Immature natural killer cell (primary cell): ENCODE measurements around the gene SNTB2. TPM values are rescaled to one million over a fixed set of nuclear protein-coding genes. Genes with fewer than 3 reads are reported as not detected.

Experiments
- DNase-seq, 3 donors: peaks; one replicate each; pipeline ENCODE4 v3.0.0; 2022; ENCODE audit warnings: mixed read lengths in 1 of 3
- H3K27ac Mint-ChIP-seq, 6 donors: one replicate each; pipeline ENCODE4 v1.8.0; 2020; ENCODE audit warnings: mixed read lengths in 6 of 6, mild to moderate bottlenecking in 5 of 6, inconsistent platforms in 4 of 6, moderate library complexity in 3 of 6
- H3K27me3 Mint-ChIP-seq, 3 donors: one replicate each; pipeline ENCODE4 v1.8.0; 2020 to 2021; ENCODE audit warnings: low read depth in 3 of 3, mild to moderate bottlenecking in 3 of 3, mixed read lengths in 3 of 3, moderate library complexity in 3 of 3, inconsistent platforms in 1 of 3
- H3K36me3 Mint-ChIP-seq, 3 donors: one replicate each; pipeline ENCODE4 v1.8.0; 2020; ENCODE audit warnings: mixed read lengths in 3 of 3, inconsistent platforms in 2 of 3, mild to moderate bottlenecking in 2 of 3
- H3K4me1 Mint-ChIP-seq, 2 donors: one replicate each; pipeline ENCODE4 v1.8.0; 2020; ENCODE audit warnings: inconsistent platforms in 2 of 2, mild to moderate bottlenecking in 2 of 2, mixed read lengths in 2 of 2, moderate library complexity in 1 of 2
- H3K4me3 Mint-ChIP-seq, 5 donors: one replicate each; pipeline ENCODE4 v1.8.0; 2020; ENCODE audit warnings: mild to moderate bottlenecking in 5 of 5, mixed read lengths in 5 of 5, inconsistent platforms in 3 of 5, moderate library complexity in 3 of 5
- H3K9me3 Mint-ChIP-seq, 6 donors: one replicate each; pipeline ENCODE4 v1.8.0; 2020; ENCODE audit warnings: mild to moderate bottlenecking in 6 of 6, mixed read lengths in 6 of 6, inconsistent platforms in 4 of 6, moderate library complexity in 3 of 6
- polyA plus RNA-seq, 3 donors: library from polyadenylated mRNA; unstranded; fragments of 300-500 nt; fragmentation: Illumina TruSeq; gene quantifications; one replicate each; pipeline ENCODE4 v1.2.3, GENCODE V29; 2021

The SNTB2 gene
- polyA plus RNA-seq, 3 donors from 2014 or later: 16.7 to 23.1 (median 17.7) TPM

GRCh38 chr16:69166946-69167930 lies 19.7 kb upstream of the SNTB2 start:
- H3K27ac Mint-ChIP-seq: peak overlapping the region in 2 of 6 donors; percentile 9 to 74
- no peak overlapping the region for H3K4me3 Mint-ChIP-seq
- H3K36me3 Mint-ChIP-seq: peaks cover 23 to 46% (median 36%) of the 10 kb centered on the region in 3 donors

GRCh38 chr16:69169051-69169450 lies 17.9 kb upstream of the SNTB2 start:
- Mint-ChIP-seq H3K4me3 (no peak overlapping the region), H3K36me3 (peaks cover 16 to 35% (median 27%) of the 10 kb centered on the region in 3 donors), H3K27me3 (peaks cover 0 to 3% (median 0%) of the 10 kb centered on the region in 3 donors), H3K9me3 (no peaks in the 10 kb centered on the region), H3K27ac (no peak overlapping the region), H3K4me1 (peaks cover 28 to 39% of the 10 kb centered on the region in 2 donors)
- no peak for DNase-seq

More at GRCh38 chr16:69166946-69167930, 19.7 kb upstream of the SNTB2 start:
- Mint-ChIP-seq H3K9me3 (no peaks in the 10 kb centered on the region), H3K27me3 (no peaks in the 10 kb centered on the region), H3K4me1 (peaks cover 20 to 31% of the 10 kb centered on the region in 2 donors)
- no peak for DNase-seq

- H3K9me3 Mint-ChIP-seq: no peaks in the 10 kb centered on the region
- peaks cover 16 to 30% (median 21%) of the 10 kb centered on the region in 3 donors for H3K36me3 Mint-ChIP-seq
- H3K4me1 Mint-ChIP-seq: peaks cover 28 to 39% of the 10 kb centered on the region in 2 donors
- peaks cover 0 to 3% (median 0%) of the 10 kb centered on the region in 3 donors for H3K27me3 Mint-ChIP-seq
- no peak for DNase-seq
- peak overlapping the region in 2 of 6 donors; percentile 7 to 23 for H3K27ac Mint-ChIP-seq
- H3K4me3 Mint-ChIP-seq: no peak overlapping the region
Measured at GRCh38 chr16:69169607-69170352, 17.2 kb upstream of the SNTB2 start.

DNA sequence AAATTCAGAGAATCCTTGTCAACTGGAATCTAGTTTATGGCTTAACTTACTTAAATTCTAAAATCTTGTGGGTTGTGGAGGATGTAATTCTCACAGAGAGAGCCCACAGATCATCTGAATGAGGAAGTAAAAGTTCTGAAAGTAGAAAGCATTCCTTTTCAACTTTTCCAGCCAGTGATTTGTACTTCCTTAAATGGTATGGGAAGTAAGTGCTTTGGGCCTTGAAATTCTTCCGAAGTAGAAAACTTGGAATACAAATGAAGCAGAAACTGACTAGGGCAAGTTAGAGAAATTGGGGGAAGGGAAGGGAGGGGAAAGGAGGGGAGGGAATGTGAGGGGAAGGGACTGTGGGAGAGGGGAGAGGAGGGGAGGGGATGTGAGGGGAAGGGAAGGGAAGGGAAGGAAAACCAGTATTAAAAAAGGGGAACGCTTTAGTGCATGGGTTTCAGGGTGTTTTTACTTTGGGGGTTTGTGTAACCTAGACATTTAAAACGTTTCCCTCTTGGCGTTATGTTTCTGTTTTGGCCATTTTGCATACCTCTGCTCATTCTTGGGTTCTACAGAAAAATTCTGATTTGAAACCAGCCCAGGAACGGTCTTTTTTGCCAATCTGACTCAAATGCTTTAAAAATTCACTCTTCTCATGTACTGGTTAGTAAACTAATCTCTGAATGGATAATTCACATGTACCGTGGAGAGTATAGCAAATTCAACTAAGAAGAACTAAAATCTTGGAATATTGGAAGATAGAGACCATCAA lies 15.5 kb upstream of the SNTB2 start:
- H3K36me3 Mint-ChIP-seq: peaks cover 11 to 22% (median 18%) of the 10 kb centered on the region in 3 donors
- peaks cover 0 to 3% (median 0%) of the 10 kb centered on the region in 3 donors for H3K27me3 Mint-ChIP-seq
- no peaks in the 10 kb centered on the region for H3K9me3 Mint-ChIP-seq
- no peak overlapping the region for H3K27ac Mint-ChIP-seq
- no peak for DNase-seq
- no peak overlapping the region for H3K4me3 Mint-ChIP-seq
- peaks cover 20 to 31% of the 10 kb centered on the region in 2 donors for H3K4me1 Mint-ChIP-seq

- DNase-seq: no peak
- peaks cover 0 to 4% (median 0%) of the 10 kb centered on the region in 3 donors for H3K27me3 Mint-ChIP-seq
- H3K4me3 Mint-ChIP-seq: no peak overlapping the region
- no peak overlapping the region for H3K27ac Mint-ChIP-seq
- no peaks in the 10 kb centered on the region for H3K9me3 Mint-ChIP-seq
- peaks cover 19 to 23% of the 10 kb centered on the region in 2 donors for H3K4me1 Mint-ChIP-seq
- H3K36me3 Mint-ChIP-seq: peaks cover 0 to 3% (median 3%) of the 10 kb centered on the region in 3 donors
Measured at GRCh38 chr16:69176033-69176800, 10.7 kb upstream of the SNTB2 start.

GRCh38 chr16:69179328-69180010 lies 7.5 kb upstream of the SNTB2 start:
- Mint-ChIP-seq H3K36me3 (peaks cover 0 to 6% (median 0%) of the 10 kb centered on the region in 3 donors), H3K27ac (peak overlapping the region in 4 of 6 donors; percentile 16 to 51 (median 22)), H3K4me3 (peak overlapping the region in 1 of 5 donors; percentile 31), H3K27me3 (peaks cover 0 to 1% (median 0%) of the 10 kb centered on the region in 3 donors), H3K4me1 (peaks cover 10 to 14% of the 10 kb centered on the region in 2 donors), H3K9me3 (no peaks in the 10 kb centered on the region)
- no peak for DNase-seq

GRCh38 chr16:69180011-69180338 lies 7.0 kb upstream of the SNTB2 start:
- Mint-ChIP-seq H3K9me3 (no peaks in the 10 kb centered on the region), H3K4me1 (peaks cover 15 to 18% of the 10 kb centered on the region in 2 donors), H3K27me3 (peaks cover 0 to 1% (median 0%) of the 10 kb centered on the region in 3 donors), H3K36me3 (peaks cover 0 to 6% (median 0%) of the 10 kb centered on the region in 3 donors), H3K4me3 (no peak overlapping the region), H3K27ac (peak overlapping the region in 1 of 6 donors; percentile 22)
- DNase-seq: no peak

DNA sequence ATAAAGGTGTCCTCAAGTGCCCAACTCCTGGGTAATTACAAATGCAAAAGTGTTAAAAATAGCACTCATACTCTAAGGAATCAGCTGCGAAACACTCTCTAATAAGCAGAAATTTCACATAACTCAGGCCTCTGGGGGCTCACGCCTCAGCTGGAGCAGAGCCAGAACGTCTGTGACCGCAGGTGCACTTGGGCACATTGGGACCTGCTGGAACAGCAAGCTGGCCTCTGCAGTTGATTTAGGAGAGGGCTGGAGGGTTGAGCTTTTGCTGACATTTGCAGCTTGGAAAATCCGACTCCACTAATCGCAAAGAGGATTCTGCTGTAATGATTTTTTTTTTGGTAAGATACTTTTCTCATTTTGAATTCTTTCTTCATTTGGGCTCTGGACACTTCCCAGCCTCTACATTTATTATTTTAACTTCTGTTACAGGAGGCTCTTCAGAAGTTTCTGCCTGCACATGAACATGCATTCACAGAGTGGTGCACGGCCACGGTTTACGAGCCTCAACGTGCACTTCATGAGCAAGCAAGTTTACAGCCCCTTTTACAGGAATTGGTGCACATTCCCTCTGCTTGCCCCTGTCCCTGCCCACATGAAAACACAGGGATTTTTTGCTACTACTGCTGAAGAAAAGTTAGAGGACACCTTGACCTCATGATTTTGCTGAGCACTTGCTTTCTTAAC lies 4.1 kb upstream of the SNTB2 start:
- no peak overlapping the region for H3K27ac Mint-ChIP-seq
- peaks cover 0 to 3% (median 0%) of the 10 kb centered on the region in 3 donors for H3K36me3 Mint-ChIP-seq
- H3K4me1 Mint-ChIP-seq: peaks cover 29 to 34% of the 10 kb centered on the region in 2 donors
- peaks cover 7 to 13% (median 7%) of the 10 kb centered on the region in 3 donors for H3K27me3 Mint-ChIP-seq
- no peak for DNase-seq
- no peaks in the 10 kb centered on the region for H3K9me3 Mint-ChIP-seq
- H3K4me3 Mint-ChIP-seq: no peak overlapping the region

- Mint-ChIP-seq H3K27ac (peak overlapping the region; percentile 77 to 96 (median 92)), H3K4me1 (peaks cover 64 to 65% of the 10 kb centered on the region in 2 donors), H3K27me3 (peaks cover 7 to 15% (median 7%) of the 10 kb centered on the region in 3 donors), H3K9me3 (no peaks in the 10 kb centered on the region), H3K36me3 (peaks cover 5% of the 10 kb centered on the region in 3 donors), H3K4me3 (peak overlapping the region; percentile 87 to 97 (median 93))
- DNase-seq: peak; percentile 48 to 56 (median 53)
Measured at GRCh38 chr16:69187446-69188235, 677 bp downstream of the SNTB2 start.

GRCh38 chr16:69188236-69188549 lies 1.2 kb downstream of the SNTB2 start:
- Mint-ChIP-seq H3K27ac (peak overlapping the region; percentile 77 to 96 (median 92)), H3K4me1 (peaks cover 67 to 69% of the 10 kb centered on the region in 2 donors), H3K4me3 (peak overlapping the region; percentile 87 to 97 (median 93)), H3K27me3 (peaks cover 7 to 15% (median 7%) of the 10 kb centered on the region in 3 donors), H3K36me3 (peaks cover 5% of the 10 kb centered on the region in 3 donors), H3K9me3 (no peaks in the 10 kb centered on the region)
- DNase-seq: peak in 2 of 3 donors; percentile 42 to 65

GRCh38 chr16:69188716-69189115 lies 1.8 kb downstream of the SNTB2 start:
- peaks cover 69 to 73% of the 10 kb centered on the region in 2 donors for H3K4me1 Mint-ChIP-seq

More at GRCh38 chr16:69188716-69189115, 1.8 kb downstream of the SNTB2 start:
- Mint-ChIP-seq H3K27me3 (peaks cover 7 to 15% (median 7%) of the 10 kb centered on the region in 3 donors), H3K36me3 (peaks cover 5% of the 10 kb centered on the region in 3 donors), H3K4me3 (peak overlapping the region; percentile 87 to 97 (median 93)), H3K9me3 (no peaks in the 10 kb centered on the region), H3K27ac (peak overlapping the region; percentile 77 to 96 (median 92))
- no peak for DNase-seq
